Heart left ventricle (tissue), 13 donors: Measurements from ENCODE around the gene FAM20C.

Experiments used
- CTCF ChIP-seq, 12 donors: fragments of 200-600 bp; sonication (generic) in 4 of 12; IDR thresholded peaks; one replicate each; pipeline versions ENCODE4 v1.5.0 to v1.8.0; 2018 to 2022; ENCODE audit warnings: antibody characterized with exemption in 12 of 12, mild to moderate bottlenecking in 5 of 12
- POLR2A ChIP-seq, 2 donors: fragments of 450-650 bp; IDR thresholded peaks; one replicate each; pipeline ENCODE4 v1.6.1; 2017; ENCODE audit warnings: antibody characterized with exemption in 2 of 2, mild to moderate bottlenecking in 2 of 2, moderate library complexity in 2 of 2
- donor health status: ischemic (EF 13 %, LVEDD 7.1; RV severe dilation, severe dysfunction).
- donor health status: DM: no; HTN: yes; CAD: no.
- donor health status: DM: no; HTN: no; CAD: no.
- donor health status: ischemic (EF 25% LVEDD 6.9; RV normal size, moderate dysfunction).
- donor health status: ischemic (EF 25% LVEDD 5.7; RV mildly dilated, moderate dysfunction).
- donor health status: ischemic (EF 35%, LVEDD 5.7; RV mildly dilated, moderate dysfunction).
- donor health status: nonischemic (EF 11% LVEDD 7.7; RV severe dilation, severe dysfunction).
- donor health status: DM: yes; HTN: yes; CAD: no.
- donor health status: PGD.
- donor health status: ischemic (EF 29% LVEDD 5.4; RV normal size, mild dysfunction).
- donor health status: nonischemic (EF 23%, LVEDD 6.1; RV moderate dilation, normal function).

- no peak for TF ChIP-seq CTCF (IDR thresholded peaks at IDR 0.05)
- no peak for TF ChIP-seq POLR2A (IDR thresholded peaks at IDR 0.05)
Measured at GRCh38 chr7:181738-182137, 10.6 kb upstream of the FAM20C start.
